Urothelium cell line (cell line): ENCODE data around the gene PTPN4.
"Not testable (repeated sequence)": the region's sequence is repeated elsewhere in the genome, so short reads cannot be mapped to it uniquely, and the experiment has no call there.

Experiments used
- DNase-seq: peaks from one replicate; pipeline ENCODE4 v3.0.0; 2011; ENCODE audit warnings: low spot score, mixed read lengths
- FAIRE-seq: peaks from 2 replicates; lab custom pipeline; 2011; peaks lifted over from hg19 to GRCh38; lab: Jason Lieb, UNC

The PTPN4 gene

DNA sequence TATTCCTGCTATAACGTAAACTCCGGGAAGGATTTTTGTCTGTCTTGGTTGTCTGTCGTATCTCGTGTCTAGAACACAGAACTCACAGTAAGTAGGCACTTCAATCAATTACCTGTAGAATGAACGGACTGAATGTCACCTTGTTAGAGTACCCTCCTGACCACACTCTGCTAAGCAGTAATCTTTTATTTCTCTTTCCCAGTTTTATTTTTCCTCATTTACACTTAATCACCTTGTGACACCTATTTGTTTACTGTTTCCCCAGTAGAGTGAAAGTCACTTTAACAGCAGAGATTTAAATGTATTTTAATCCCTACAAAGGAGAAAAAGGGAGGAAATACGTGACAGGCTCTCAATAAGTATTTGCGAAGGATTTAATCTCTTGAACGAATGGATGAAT, 252.6 kb downstream of the PTPN4 start:
- FAIRE-seq: no peak
- DNase-seq: no peak

DNA sequence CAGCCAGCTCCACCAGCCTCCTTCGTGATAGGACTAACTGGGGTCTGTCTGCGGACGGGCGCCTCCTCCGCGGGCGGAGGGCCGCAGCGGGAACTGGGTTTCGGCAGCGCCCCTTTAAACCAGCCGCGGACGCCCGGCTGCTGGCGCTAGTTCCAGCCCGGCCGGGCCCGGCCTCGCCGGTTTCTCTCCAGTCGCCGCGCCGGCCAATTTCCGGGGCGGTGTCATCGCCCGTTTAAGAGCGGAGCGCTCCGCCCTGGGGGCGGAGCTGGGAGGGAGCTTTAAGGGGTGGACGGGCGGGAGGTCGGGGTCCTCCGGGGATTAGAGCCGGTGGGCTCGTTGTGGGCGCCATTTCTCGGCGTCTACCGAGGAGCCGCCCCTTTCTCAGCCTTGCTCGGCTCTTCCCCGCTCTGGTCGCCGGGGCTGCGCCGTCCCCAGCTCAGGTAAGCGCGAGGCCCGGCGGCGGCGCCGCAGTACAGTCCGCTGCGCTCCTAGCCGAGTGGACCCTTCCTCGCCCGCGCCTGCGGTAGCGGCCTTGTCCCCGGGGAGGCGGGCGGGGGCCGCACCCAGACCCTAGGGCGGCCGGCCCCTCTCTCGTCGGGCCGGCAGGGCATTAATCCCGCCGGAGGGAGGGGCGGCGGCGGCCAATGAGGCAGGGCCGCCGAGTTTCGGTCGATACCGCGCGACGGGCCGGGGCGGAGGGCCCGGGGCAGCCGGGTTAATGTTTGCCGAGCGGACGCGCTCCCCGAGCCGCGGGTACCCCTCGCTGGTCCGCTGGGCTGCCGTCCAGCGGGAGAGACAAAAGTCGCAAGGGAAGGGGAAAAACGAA, 253.3 kb downstream of the PTPN4 start, which contains the start of gene EPB41L5:
Gene EPB41L5 (plus strand): TSS at position 307 of the 826 bp plus-strand sequence. CDS start 6,008 bp downstream, outside the sequence.
- DNase-seq: peak; percentile 97
- peak; percentile 89 for FAIRE-seq

DNA sequence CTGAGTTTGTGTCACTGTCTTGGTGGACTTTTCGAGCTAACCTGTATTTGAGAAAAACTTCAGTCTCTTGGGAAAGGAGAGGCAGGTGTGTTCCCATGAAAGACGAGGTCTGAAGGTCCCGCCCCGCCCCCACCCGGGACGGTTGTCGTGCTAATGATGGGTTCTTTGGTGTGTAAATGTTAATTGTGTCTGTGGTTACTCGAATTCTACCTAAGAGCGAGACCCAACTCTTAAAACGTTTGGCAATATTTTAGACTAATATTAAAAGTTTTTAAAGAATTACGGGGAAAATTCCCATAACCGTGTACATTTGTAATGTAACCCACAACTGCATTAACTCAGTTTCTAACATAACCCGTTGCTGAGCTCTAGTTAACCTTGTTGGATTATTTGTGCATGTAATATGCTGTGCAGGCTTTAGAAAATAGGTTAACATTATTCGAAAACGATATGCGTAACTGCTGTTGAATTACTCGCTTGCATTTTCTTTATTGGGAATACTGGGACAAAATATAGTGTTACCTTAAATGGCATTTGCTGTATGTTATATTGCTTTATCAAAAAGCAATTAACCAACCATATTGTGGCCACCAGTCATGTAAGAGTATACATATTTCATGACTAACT, 254.0 kb downstream of the PTPN4 start:
- no peak for FAIRE-seq
- DNase-seq: no peak

DNA sequence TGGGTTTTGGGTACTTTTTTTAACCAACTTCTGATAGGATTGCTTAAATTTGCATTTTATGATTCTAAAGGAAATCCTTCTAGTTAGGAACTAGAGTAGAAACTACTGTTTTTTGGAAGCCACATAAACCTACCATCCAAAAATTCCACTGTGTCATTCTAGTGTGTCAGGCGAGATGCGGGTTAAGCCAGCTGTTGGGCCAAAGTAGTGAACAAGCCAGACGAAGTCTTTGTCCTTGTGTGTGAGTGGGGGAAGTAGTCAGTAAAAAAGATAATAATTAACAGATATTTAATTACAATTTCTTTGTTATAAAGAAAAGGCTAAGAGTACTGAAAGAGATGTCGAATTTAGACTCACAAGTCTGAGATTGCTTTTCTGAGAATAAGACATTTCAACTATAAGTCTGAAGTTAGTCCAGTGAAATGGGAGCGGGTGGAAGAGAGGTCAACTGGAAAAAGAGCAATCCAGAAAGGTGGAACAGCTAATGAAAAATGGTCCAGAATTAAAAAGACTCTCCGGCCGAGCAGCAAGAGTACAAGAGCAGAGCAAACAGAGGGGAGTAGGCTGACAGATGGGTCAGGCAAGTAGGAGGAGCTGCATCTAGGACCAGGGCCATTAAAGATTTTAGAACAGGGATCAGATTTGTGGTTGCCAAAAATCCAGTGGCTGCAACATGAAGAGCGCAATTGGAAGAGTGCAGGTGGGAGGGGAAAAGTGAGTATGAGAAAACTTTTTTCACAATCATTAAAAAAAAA, 254.7 kb downstream of the PTPN4 start:
- no peak for DNase-seq
- FAIRE-seq: no peak

DNA sequence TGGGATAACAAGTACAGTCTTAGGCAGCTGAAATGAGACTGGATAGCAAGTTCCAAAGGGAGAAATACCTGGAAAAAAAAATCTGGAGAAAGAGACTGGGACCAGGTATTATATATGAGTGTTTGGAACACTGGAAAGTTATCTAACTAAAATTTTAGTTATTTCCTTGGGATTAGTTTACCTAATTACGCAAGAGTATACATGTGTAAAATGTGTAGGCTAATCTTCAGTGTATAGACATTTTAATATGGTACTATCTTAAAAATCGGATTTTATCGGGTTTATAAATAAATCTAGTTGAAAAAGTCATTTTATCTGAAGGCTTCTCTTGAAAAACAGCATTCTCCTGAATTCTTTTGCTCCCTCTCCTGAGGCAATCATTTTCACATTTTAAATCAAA, 257.1 kb downstream of the PTPN4 start:
- no peak for DNase-seq
- no peak for FAIRE-seq

DNA sequence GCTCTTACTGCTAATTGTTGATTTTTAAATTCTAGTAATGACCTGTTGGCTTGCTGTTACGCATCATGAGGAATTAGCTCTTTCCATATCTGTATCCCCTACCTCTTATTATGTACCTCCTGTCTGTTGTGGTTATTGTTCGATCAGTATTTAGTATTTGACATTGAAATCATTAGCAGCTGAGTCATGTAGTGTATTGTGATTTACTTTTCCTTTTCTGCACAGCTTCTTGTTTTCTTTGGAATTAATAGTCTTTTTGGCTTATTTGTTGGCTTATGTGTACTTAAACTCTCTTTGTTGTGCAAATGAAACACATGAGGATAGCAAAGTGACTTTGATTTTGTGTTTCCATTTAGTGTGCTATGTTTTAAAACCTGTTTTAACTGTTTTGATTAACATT, 257.5 kb downstream of the PTPN4 start:
- no peak for FAIRE-seq
- DNase-seq: no peak

DNA sequence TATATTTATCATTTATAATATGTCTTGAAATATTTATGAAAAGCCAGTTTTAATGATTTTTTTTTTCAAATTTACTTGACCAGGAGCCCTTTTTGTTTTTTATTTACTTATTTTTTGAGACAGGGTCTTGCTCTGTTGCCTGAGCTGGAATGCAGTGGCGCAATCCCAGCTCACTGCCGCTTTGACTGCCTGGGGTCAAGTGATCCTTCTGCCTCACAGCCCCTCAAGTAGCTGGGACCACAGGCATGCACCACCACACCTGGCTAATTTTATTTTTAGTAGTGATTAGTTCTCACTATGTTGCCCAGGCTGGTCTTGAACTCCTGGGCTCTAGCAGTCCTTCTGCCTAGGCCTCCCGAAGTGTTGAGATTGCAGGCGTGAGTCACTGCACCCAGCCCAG, 258.8 kb downstream of the PTPN4 start:
- no peak for DNase-seq
- FAIRE-seq: no peak

DNA sequence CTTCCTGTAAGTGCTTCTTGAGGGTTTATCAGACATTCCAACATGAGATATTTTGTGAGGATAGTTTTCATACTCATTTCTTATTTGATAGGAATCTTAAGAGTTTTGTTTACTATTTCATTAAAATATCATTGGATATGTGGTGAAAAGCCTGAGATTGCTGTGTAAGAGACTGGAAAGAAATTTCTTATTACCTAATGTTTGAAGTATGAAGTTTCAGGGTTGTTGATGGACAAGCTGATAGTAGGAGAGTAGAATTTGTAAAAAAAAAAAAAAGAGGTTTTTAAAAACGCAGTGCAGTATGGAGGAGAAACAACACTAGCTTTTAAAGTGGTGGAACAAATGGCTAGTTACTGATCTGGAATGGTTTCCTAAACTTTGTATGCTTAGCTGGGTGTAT, 260.8 kb downstream of the PTPN4 start:
- FAIRE-seq (no peak), DNase-seq (no peak)

DNA sequence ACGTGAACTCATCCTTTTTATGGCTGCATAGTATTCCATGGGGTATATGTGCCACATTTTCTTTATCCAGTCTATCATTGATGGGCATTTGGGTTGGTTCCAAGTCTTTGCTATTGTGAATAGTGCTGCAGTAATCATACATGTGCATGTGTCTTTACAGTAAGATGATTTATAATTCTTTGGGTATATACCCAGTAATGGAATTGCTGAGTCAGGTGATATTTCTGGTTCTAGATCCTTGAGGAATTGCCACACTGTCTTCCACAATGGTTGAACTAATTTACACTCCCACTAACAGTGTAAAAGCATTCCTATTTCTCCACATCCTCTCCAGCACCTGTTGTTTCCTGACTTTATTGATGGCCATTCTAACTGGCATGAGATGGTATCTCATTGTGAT, 262.8 kb downstream of the PTPN4 start:
- not testable (repeated sequence) for DNase-seq, FAIRE-seq

DNA sequence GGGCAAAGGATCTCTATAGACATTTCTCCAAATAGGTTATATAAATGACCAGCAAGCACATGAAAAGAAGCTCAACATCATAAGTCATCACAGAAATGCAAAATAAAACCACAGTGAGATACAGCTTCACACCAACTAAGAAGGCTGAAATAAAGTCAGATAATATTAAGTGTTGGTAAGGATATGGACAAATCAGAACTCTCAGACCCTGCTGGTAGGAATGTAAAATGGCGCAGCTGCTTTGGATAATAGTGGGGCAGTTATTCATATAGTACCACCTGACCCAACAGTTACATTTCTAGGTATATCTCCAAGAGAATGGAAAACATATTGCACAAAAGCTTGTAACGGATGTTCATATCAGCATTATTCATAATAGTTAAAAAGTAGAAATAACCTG, 267.2 kb downstream of the PTPN4 start:
- no peak for DNase-seq
- FAIRE-seq: no peak

DNA sequence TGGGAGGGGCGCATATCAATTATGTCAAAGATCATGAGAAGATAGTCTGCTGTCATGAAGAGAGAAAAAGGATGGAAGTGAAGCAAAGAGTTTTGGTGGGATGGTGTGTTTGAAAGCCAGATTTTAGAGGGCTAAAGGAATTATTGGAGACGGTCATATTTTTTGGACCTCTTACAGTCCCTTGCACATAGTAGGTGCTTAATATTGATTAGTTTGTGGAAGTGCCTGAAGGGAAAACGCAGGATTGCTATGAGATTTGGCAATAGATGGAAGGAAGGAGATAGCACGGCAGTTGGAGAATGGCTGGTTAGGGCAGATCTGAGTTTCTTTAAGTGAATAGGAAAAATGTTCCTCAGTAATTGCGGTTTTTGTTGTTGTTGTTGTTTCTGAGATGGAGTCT, 269.1 kb downstream of the PTPN4 start:
- FAIRE-seq (no peak), DNase-seq (no peak)

DNA sequence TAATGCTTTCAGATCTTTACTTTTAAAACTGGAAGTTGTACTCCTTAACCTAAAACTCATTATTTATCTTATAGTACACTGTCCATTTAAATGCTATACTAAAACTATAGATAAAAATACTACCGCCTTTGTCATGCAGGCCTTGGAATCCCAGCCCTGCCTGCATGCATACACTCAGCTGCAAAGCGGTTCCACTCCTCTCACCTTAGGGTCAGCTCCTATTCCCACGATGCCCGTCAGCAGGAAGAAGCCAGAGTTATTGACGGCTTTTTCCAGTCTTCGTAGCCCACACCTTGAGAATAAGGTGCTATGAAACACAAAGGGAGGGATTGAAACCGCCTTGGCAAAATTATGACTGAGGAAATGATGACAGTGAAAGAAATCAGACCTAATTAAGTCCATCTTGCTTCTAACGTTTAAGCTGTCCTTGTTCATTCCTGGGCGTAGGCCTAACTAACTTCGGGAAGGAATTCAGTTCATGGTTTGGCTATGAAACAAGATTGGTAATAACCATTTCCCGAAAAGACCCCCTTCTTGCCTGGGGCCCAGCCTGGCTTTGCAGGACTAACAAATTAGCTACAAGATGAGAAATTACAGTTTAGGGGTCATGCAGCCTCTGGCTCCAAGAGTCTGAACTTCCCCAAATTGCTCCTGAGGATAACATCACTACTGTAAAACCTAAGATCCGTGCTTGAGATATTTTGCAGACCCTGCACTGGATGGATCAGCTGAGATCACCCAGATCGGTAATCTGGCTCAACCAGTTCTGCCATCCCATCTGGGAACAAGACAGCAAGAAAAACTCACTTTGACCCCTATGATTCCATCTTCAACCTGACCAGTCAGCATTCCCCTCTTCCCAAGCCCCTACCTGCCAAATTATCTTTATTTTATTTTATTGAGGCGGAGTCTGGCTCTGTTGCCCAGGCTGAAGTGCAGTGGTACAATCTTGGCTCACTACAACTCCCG, 270.2 kb downstream of the PTPN4 start:
- no peak for FAIRE-seq
- no peak for DNase-seq

DNA sequence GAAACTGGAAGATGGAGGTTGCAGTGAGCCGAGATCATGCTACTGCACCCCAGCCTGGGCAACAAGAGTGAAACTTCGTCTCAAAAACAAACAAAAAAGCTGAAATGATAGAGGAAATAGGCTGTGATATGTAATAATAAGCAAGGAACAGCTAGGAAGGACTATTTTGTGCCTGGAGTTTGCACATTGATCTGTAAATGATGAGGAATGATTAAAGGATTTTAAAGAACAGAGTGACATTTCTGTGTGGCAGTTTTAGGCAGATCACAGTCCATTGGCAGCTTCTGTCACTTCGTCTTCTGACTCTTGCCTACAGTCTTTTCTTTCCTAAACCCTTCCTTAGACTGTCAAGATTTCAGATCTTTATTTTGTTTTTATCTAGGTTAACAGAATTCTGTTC, 272.6 kb downstream of the PTPN4 start:
- no peak for FAIRE-seq
- no peak for DNase-seq
